DOHH2 (cell line): ENCODE data around the gene ZNF814.
"Not testable (repeated sequence)": the region's sequence is repeated elsewhere in the genome, so short reads cannot be mapped to it uniquely, and the experiment has no call there.

Source experiments
- H3F3A ChIP-seq: fragments of 200-600 bp; sonication (generic), shearing (Covaris generic); 2 replicates; pipeline ENCODE4 v1.6.0; 2016; ENCODE audit warnings: antibody characterized with exemption, mild to moderate bottlenecking; ENCODE audit not compliant: control insufficient read depth, insufficient read depth
- H3K27ac ChIP-seq: fragments of 200-600 bp; sonication (generic); 2 replicates; pipeline ENCODE4 v1.5.1; 2014; ENCODE audit warnings: low read depth, mild to moderate bottlenecking, low read length, moderate library complexity
- H3K27me3 ChIP-seq: fragments of 200-600 bp; sonication (generic); 2 replicates; pipeline ENCODE4 v1.6.1; 2014; ENCODE audit warnings: mild to moderate bottlenecking, low read length, mixed read lengths; ENCODE audit not compliant: control insufficient read depth
- H3K36me3 ChIP-seq: fragments of 200-600 bp; sonication (generic); 2 replicates; pipeline ENCODE4 v1.6.1; 2014; ENCODE audit warnings: mild to moderate bottlenecking, low read length, moderate library complexity, mixed read lengths; ENCODE audit not compliant: control insufficient read depth
- H3K4me1 ChIP-seq: fragments of 200-600 bp; sonication (generic); 2 replicates; pipeline ENCODE4 v1.6.1; 2014; ENCODE audit warnings: mild to moderate bottlenecking, low read length, mixed read lengths; ENCODE audit not compliant: control insufficient read depth
- H3K4me2 ChIP-seq: fragments of 200-600 bp; sonication (generic); 2 replicates; pipeline ENCODE4 v1.6.0; 2014; ENCODE audit warnings: mild to moderate bottlenecking, low read length, moderate library complexity
- H3K4me3 ChIP-seq: fragments of 200-600 bp; sonication (generic); 2 replicates; pipeline ENCODE4 v1.5.1; 2014; ENCODE audit warnings: mild to moderate bottlenecking, low read length, mixed read lengths
- H3K79me2 ChIP-seq: fragments of 200-600 bp; sonication (generic); 2 replicates; pipeline ENCODE4 v1.6.1; 2014; ENCODE audit warnings: mild to moderate bottlenecking, low read length, mixed read lengths; ENCODE audit not compliant: control insufficient read depth
- H3K9me2 ChIP-seq: fragments of 200-600 bp; sonication (generic); replicated peaks from 2 replicates; pipeline ENCODE4 v1.6.1; 2014; ENCODE audit warnings: mild to moderate bottlenecking, low read length, mixed read lengths; ENCODE audit not compliant: control insufficient read depth
- H3K9me3 ChIP-seq: fragments of 200-600 bp; sonication (generic); 2 replicates; pipeline ENCODE4 v1.6.1; 2014; ENCODE audit warnings: antibody characterized with exemption, low read length, mixed read lengths; ENCODE audit not compliant: control insufficient read depth, insufficient read depth
- H4K20me1 ChIP-seq: fragments of 200-600 bp; sonication (generic); 2 replicates; pipeline ENCODE4 v1.6.0; 2014; ENCODE audit warnings: low read depth, mild to moderate bottlenecking, antibody characterized with exemption, low read length, moderate library complexity; ENCODE audit not compliant: control insufficient read depth, insufficient read depth
- CTCF ChIP-seq: fragments of 200-600 bp; sonication (generic); IDR thresholded peaks from one replicate; pipeline ENCODE4 v1.5.1; 2014; ENCODE audit warnings: antibody characterized with exemption, mild to moderate bottlenecking, low read depth, low read length; ENCODE audit not compliant: poor library complexity, severe bottlenecking
- EZH2phosphoT487 ChIP-seq: fragments of 200-600 bp; sonication (generic); IDR thresholded peaks from 2 replicates; pipeline ENCODE4 v1.6.1; 2017; ENCODE audit warnings: borderline replicate concordance, mild to moderate bottlenecking, antibody characterized with exemption, low read length, moderate library complexity, mixed read lengths

Gene ZNF814

GRCh38 chr19:57927587-57927986 lies 38.8 kb upstream of the ZNF814 start:
- H3K4me3 ChIP-seq: no peak overlapping the region
- no peaks in the 10 kb centered on the region for H3K79me2 ChIP-seq
- H4K20me1 ChIP-seq: no peaks in the 10 kb centered on the region
- no peak overlapping the region for H3K4me2 ChIP-seq
- H3K36me3 ChIP-seq: no peaks in the 10 kb centered on the region
- H3K9me3 ChIP-seq: peaks cover 33% of the 10 kb centered on the region; the same call in 1 of the 2 replicates
- no peak for TF ChIP-seq EZH2phosphoT487
- TF ChIP-seq CTCF: no peak
- H3K4me1 ChIP-seq: no peaks in the 10 kb centered on the region
- no peaks in the 10 kb centered on the region for H3F3A ChIP-seq
- H3K27me3 ChIP-seq: no peaks in the 10 kb centered on the region
- no peak overlapping the region for H3K27ac ChIP-seq
- H3K9me2 ChIP-seq: no peaks in the 10 kb centered on the region

DNA sequence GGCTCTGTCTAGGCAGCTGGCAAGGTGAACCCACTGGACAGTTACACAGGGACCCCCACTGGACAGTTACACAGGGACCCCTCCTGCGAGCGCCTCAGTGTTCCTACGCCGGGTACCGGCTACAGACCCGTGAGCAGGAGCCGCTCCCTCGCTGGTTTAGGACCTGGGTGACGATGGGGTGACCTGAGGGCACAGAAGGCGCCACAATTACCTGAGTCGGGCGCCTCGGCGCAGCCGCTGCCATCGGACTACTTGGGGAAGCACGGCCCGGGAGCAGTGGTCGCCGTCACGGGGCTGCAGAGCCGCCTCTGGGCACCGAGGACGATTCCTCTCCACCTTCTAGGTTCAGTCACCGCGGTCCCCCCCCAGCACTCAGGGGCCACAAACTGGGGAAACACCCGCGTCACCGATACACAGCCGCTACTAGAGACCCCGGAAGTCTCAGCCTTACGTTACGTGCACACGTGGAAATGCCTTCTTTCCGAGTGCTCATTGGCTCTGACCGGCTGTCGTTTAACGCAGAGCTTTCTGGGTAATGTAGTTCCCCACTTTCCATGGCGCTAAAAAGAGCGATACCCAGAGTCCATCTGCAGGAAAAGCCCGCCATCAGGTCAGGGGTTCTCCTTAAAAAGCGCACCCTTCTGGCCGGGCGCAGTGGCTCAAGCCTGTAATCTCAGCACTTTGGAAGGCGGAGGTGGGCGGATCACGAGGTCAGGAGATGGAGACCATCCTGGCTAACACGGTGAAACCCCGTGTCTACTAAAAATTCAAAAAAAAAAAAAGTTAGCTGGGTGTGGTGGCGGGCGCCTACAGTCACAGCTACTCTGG lies 27.5 kb upstream of the ZNF814 start, which contains the start of gene ZNF417:
ZNF417 (minus strand) TSS at position 425 of the 828 bp plus-strand sequence; CDS start at position 244, 181 bp downstream.
- H3K79me2 ChIP-seq, H3F3A ChIP-seq, H3K4me1 ChIP-seq, H4K20me1 ChIP-seq, H3K27me3 ChIP-seq, H3K27ac ChIP-seq, H3K9me2 ChIP-seq, H3K36me3 ChIP-seq: not testable (repeated sequence)
- Histone ChIP-seq H3K4me3 (peak within 1 kb of the TSS; percentile 71), H3K9me3 (peaks cover 19% of the 10 kb centered on the region), H3K4me2 (peak within 1 kb of the TSS; percentile 62)
- TF ChIP-seq CTCF: peak; percentile 27

DNA sequence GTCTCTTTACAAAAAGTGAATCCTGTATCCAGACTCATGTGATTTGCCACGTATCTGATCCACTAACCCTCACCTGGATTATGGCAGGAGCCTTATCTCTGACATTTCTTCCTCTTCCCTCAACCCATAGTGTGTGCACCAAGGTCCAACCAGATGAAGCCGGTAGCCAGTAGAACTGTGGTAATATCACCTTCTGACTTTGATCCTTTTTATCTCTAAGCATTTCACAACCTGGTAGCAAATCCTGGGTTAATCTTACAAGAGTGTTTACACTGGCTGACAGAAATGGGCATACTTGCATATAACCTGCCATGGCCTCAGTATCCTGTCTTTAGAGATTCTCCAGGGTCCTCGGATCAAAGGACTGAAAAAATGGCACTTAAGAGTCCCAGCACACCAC lies 25.7 kb upstream of the ZNF814 start:
- Histone ChIP-seq H3K79me2 (no peaks in the 10 kb centered on the region; the same call in 1 of the 2 replicates), H3K36me3 (peaks cover 15% of the 10 kb centered on the region), H3K4me2 (no peak overlapping the region)

More for the DNA sequence above, 25.7 kb upstream of the ZNF814 start:
- no peak for TF ChIP-seq CTCF
- no peak for TF ChIP-seq EZH2phosphoT487
- no peak overlapping the region for H3K4me3 ChIP-seq
- peaks cover 7% of the 10 kb centered on the region for H3K4me1 ChIP-seq
- no peaks in the 10 kb centered on the region for H3K9me2 ChIP-seq
- H3K27me3 ChIP-seq: no peaks in the 10 kb centered on the region
- H3F3A ChIP-seq: no peaks in the 10 kb centered on the region
- H3K9me3 ChIP-seq: peaks cover 19% of the 10 kb centered on the region
- H3K27ac ChIP-seq: no peak overlapping the region
- no peaks in the 10 kb centered on the region for H4K20me1 ChIP-seq
